NOMO-1 treated with DMSO at 0.1 percent for 48 hours (cell line): ENCODE results near the gene PPL.
"Not testable (repeated sequence)": the region's sequence is repeated elsewhere in the genome, so short reads cannot be mapped to it uniquely, and the experiment has no call there.

Source experiments
- DNase-seq: peaks from one replicate; lab custom pipeline; 2025; ENCODE audit not compliant: unreplicated experiment; lab: John Stamatoyannopoulos, UW

Gene PPL

GRCh38 chr16:4960579-4960978 is 23.6 kb upstream of the PPL start:
- DNase-seq: no peak

GRCh38 chr16:4958510-4959438 is 21.8 kb upstream of the PPL start:
- no peak for DNase-seq

GRCh38 chr16:4957720-4958509 is 21.0 kb upstream of the PPL start, which contains the start of gene SEC14L5:
Gene SEC14L5, plus strand, starts transcription at chr16:4958330. Its CDS starts 994 bp downstream, at chr16:4959324.
- DNase-seq: peak; percentile 91

- no peak for DNase-seq
Observed at GRCh38 chr16:4957420-4957719, 20.4 kb upstream of the PPL start.

GRCh38 chr16:4954714-4955113 is 17.8 kb upstream of the PPL start:
- DNase-seq: no peak

- not testable (repeated sequence) for DNase-seq
Observed at GRCh38 chr16:4951583-4951982, 14.6 kb upstream of the PPL start.

GRCh38 chr16:4949986-4950385 is 13.0 kb upstream of the PPL start:
- no peak for DNase-seq

GRCh38 chr16:4948903-4949766 is 12.2 kb upstream of the PPL start:
- no peak for DNase-seq

- peak; percentile 90 for DNase-seq
Observed at GRCh38 chr16:4947722-4948503, 11.0 kb upstream of the PPL start.

- no peak for DNase-seq
Observed at GRCh38 chr16:4946917-4947316, 10.0 kb upstream of the PPL start.

- DNase-seq: no peak
Observed at GRCh38 chr16:4945560-4946502, 8.9 kb upstream of the PPL start.

GRCh38 chr16:4944333-4945281 is 7.7 kb upstream of the PPL start:
- DNase-seq: peak; percentile 70

GRCh38 chr16:4942481-4942880 is 5.5 kb upstream of the PPL start:
- DNase-seq: no peak

- DNase-seq: no peak
Observed at GRCh38 chr16:4940719-4941118, 3.8 kb upstream of the PPL start.

GRCh38 chr16:4938683-4939030 is 1.7 kb upstream of the PPL start:
- DNase-seq: no peak

GRCh38 chr16:4937782-4938682 is 1.1 kb upstream of the PPL start:
- DNase-seq: peak; percentile 32
